HG03039 (cell line): ENCODE measurements around the gene GRAMD1A.
"Not testable (repeated sequence)": the region's sequence is repeated elsewhere in the genome, so short reads cannot be mapped to it uniquely, and the experiment has no call there.

Source experiments
- ATAC-seq: cut with Tn5 transposase; IDR thresholded peaks from one replicate; pipeline ENCODE4 v1.9.1; 2021; ENCODE audit warnings: mild to moderate bottlenecking, moderate library complexity; ENCODE audit not compliant: unreplicated experiment

The GRAMD1A gene

DNA sequence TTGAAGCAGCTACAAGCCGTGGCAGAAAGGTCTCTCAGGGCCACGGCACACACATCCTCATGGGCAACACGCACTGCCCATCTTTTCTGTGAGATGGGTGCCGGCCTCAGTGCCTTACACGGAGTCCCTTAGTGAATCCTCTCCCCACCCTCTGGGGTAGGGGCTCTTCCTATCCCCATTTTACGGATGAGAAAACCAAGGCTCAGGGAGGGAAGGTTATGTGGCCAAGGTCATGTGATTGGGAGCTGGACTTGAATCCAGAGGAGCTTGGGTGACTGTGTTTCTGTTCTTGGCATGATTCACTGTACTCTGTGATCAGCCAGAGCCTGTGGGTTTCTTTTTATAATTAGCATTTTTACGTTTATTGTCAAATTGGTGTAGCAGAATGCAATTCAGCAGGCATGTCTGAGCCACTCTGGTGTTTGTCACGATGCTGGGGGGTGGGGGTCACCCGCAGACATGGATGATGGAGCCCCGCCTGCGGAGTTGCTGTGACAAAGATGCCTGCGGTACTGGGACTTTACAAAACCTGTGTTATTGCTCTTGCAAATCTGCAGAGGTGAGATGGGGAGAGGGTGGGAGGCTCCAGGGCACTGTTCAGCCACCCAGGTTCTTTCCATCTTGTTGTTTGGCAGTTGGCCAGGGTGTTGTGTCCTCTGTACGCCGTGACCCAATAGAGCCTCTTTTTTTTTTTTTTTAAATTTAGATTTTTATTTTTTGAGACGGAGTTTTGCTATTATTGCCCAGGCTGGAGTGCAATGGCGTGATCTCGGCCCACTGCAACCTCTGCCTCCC lies 34.7 kb downstream of the GRAMD1A start:
- no peak for ATAC-seq

DNA sequence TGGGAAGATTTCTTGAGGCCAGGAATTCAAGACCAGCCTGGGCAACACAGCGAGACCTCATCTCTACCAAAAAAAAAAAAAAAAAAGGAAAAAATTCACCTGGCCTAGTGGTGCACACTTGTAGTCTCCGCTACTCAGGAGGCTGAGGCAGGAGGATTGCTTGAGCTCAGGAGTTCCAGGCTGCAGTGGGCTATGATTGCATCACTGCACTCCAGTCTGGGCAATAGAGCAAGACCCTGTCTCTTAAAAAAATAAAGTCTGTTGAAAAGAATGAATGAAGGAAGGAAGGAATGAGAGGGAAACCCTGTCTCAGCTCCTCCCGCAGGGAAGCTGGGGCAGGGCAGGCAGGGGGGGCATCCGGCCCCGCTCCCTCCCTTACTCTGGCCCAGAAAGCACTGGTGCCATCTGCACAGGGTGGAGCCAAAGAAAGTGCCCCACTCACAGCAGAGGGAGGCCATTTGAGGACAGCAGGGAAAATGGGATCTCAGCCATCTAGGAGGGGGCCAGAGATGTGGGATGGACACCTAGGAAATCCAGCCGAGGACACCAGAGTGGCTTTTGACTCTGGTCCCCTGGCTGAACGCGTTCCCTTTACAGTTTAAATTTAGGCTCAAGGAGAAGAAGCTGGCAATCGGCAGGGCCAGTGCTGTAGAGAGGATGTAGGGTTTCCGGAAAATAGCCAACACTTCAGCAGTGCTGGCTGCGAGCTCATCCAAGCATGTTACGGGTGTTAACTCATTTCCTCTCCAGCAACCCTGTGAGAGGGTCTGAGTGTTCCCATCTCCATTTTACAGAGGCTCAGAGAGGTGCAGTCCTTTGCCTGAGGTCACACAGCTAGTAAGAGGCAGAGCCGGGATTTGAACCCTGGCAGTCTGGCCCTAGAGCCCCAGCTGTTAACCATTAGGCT lies 37.8 kb downstream of the GRAMD1A start:
- no peak for ATAC-seq

DNA sequence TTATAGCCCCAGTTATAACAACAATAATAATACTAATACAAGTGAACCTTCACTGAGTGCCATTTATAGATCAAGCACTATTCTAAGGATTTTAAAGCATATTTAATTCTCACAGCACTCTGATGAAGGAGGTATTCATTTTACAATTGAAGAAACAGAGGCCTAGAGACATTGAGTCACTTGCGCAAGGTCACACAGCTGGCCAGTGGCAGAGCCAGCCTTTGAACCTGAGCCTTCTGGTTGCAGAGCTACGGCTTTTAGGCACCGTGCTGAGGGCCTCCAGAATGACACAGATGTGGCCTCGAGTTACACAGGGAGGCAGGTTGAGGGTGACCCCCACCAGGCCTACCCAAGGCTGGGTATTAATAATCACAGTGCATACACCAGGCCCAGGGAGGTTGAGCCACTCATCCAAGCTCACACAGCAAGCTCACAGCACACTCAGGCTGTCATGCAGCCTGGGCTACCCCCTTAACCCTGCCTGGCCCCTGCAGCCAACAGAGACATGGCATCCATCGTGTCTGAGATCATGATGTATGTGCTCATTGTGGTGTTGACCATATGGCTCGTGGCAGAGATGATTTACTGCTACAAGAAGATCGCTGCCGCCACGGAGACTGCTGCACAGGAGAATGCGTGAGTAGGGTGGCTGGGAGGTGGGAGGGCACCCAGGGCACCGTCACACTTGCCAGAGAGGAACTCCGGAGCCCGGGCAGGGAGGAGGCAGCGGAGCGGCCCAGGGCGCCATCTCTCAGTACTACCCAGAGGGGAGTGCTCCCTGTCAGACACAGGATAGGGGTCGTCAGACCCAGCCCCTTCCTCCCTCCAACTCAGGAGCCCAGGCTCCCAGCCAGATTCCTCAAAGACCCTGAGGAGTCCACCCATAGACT lies 38.7 kb downstream of the GRAMD1A start:
- no peak for ATAC-seq

DNA sequence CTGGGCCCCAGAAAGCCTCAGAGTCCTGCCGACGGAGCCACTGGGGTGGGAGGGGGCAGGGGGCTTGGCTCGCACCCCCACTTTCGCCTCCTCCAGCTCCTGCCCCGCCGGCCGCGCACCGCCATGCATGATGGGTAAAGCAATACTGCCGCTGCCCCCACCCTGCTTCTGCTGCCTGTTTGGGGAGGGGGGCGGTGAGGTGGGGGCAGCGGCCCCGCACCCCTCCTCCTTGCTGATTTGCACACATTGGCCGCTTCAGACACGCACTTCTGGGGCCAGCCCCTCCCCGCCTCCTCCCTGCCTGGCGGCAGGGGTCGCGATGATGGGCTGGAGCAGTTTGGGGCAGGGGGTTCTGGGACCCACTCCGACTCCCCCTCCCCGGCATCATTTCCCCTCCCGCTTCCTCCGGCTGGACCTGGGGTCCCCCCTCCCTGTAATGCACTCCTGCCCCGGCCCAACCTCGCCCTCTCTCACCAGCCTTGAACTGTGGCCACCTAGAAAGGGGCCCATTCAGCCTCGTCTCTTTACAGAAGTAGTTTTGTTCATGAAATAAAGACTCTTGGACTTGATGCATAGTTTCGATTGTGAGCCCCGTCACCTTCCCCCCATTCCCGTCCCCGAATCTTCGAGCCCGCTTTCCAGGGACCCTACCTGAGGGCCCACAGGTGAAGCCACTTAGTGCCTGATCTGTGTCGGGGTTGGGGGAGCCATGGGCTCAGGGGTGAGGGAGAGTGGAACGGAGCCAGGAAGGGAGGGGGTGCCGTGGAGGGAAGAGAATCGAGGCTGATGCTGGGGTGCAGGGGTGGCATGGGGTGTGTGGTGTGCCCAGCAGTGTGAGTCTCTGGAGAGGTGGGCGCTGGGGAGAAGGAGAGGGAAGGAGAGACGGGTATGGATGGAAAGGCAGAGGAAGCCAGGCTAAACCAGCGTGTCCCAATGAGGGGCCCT lies 40.0 kb downstream of the GRAMD1A start:
- ATAC-seq = no peak

DNA sequence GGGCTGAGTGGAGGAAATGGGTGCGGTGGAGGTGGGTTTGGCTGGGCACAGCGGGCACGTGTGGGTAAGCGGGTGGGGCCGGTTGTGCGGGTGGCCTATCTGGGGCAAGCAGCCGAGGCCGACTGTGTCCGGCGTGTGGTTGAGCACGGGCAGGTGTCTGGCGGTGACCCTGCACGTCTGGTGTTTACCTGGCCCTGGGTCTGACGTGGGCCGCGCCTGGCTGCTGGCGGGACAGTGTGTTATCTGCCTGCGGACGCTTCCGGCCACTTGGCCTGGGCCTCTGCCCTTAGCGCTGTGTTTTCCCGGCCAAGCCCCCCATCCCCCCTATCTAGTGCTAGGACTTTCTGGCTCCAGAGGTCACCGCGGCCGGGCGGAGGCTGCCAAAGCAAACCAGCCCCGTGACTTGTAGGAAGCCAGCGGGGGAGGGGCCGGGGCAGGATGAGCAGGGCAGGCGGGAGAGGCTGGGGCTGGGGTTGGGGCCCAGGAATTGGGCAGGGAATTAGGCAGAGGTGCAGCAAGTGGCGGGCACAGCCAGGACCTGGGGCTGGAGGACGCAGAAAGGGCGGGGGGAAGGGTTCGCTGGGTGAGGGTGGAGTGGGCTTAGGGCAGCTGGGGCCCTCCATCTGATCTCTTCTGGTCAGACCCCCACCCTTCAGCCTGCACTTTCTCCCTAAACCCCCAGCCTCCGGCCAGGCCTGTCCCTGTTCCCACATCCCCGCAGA lies 40.9 kb downstream of the GRAMD1A start:
- ATAC-seq = no peak

DNA sequence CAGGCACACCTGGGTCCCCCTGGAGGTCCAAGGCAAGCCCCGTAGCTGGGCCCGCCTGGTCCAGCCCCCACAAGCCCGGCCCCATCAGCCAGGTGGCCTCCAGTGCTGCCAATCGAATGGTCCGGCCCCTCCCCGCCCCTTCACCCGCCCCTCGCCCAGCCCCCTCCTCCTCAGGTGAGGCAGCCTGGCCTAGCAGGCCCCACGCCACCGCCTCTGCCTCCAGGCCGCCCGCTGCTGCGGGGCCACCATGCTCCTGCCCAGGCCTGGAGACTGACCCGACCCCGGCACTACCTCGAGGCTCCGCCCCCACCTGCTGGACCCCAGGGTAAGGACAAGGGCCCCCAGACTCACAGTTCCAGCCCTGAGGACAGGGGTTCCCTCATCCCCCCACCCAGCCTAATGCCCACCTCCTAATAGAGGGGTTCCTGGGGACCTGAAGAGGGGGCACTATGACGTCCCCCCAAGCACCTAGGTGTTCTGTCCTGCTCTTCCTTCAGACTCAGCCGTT lies 41.5 kb downstream of the GRAMD1A start, which contains the start of gene HPN:
Gene HPN, plus strand, starts transcription at position 174 of the 508 bp plus-strand sequence. CDS start 786 bp downstream, outside the sequence.
- ATAC-seq = no peak

GRCh38 chr19:35042056-35042730 lies 42.1 kb downstream of the GRAMD1A start:
- ATAC-seq = no peak

DNA sequence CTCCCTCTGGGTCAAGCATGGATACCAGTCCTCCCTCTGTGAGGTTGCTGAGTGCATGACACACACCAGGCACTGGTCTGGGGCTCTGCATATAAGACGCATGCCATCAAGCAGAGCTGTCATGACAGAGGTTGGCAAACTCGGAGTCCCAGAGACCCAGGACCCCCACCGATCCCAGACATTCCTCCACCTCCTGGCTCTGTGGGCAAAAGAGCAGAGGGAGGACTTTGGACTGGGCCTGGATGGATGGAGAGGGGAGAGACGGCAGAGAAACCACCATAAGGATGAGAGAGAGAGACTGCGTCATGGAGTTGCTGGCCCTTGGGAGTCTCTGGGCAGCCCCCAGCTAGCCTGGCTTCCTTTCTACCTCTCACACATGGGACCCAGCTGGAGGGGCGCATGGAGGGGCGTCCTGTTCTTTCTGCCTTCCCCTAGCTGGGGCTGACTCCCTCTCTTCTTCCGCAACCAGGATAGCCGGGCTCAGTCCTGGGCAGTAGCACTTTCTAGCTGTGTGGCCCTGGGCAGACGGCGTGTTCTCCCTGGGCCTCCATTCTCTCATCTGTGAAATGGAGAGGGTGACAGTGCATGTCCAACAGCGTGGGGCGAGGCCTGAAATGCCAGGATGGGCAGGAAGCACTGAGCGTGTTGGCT lies 43.0 kb downstream of the GRAMD1A start:
- ATAC-seq = no peak

DNA sequence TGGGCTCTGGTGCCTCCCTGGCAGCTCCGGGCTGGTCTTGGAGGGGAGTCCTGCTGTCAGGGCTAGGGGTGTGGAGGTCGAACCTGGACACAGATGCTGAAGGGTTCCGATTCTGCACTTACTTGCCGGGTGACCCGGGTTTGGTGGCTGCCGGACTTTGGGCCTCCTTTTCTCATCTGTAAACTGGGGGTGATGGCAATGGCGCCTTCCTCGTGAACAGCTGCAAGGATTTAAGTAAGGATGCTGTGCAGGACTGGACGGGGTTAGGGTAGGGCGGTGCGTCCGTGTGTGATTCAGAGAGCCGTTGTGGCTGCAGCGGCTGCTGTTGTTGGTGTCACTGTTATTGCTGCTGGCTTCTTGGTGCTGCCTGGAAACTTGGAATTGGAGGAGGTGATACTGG lies 43.8 kb downstream of the GRAMD1A start:
- no peak for ATAC-seq

DNA sequence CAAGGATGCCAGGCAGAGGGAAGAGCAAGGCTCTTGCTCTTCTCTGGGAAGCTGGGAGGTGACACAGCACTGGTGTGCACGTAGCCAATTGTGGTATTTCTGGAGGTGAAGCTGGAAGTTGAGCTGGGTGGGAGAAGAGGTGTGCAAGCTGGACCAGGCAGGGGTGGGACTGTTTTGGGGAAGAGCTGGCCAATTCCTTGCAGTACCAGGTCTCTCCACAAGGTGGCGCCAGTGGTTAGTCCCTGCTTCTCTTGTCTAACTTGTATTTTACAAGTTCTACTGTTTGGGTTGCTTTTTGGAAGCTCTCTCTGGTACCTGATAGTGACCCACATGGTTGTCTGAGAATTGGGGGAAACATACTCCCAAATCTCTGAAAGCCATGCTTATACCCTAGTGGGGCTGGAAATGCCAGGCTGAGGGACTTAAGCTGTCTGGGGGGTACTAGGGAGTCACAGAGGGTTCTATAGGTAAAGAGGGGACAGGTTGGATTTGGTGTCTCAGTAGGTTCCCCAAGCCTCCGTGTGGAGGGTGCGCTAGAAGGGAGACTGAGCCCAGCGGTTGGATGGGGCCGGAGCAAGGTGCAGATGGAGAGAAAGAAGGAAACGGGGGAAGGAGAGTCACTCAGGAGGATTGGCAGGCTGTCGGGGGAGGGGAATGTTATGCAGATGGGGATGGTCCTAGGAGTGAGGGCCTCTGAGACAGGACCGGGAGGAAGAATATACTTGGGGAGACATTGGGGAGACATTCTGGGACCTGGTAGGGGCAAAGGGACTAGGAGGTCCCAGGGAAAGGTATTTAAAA lies 44.4 kb downstream of the GRAMD1A start:
- ATAC-seq = no peak

- ATAC-seq = no peak
These were observed 45.7 kb downstream of the GRAMD1A start for GRCh38 chr19:35045667-35046300.

- no peak for ATAC-seq
These were observed 46.3 kb downstream of the GRAMD1A start for GRCh38 chr19:35046461-35046860.

DNA sequence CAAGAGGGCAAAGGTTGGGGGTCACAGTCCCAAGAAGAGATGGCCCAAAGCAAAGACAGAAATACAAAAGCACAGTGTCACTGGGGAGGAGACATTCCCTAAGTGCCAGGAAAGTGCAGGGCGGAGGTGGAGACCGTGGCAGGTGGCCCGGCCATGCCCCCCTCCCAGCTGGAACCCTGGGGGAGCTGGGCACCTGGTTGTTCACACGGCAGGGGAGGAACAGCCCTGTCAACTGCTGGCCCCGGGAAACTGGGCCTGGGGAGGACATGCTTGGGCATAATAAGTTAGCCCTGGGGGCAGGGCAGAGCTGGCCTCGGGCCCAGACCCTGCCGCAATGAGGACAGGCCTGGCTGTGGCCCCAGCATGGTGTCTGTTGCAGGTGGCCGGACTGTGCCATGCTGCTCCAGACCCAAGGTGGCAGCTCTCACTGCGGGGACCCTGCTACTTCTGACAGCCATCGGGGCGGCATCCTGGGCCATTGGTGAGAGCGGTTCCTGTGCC lies 48.8 kb downstream of the GRAMD1A start:
- no peak for ATAC-seq

- ATAC-seq = no peak
These were observed 49.3 kb downstream of the GRAMD1A start for GRCh38 chr19:35049456-35049855.

DNA sequence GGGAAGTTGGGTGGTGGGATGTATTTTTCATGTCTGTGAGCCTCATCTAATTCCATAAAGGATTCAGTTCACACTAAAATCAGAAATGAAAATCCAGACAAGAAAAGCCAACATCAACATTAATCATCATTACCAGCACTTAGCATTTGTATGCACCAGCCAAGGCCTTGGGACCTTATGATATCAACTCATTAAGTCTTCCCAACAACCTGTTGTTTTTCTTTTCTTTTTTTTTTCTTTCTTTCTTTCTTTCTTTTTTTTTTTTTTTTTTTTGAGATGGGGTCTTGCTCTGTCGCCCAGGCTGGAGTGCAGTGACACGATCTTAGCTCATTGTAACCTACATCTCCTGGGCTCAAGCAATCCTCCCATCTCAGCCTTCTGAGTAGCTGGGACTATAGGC lies 50.5 kb downstream of the GRAMD1A start:
- ATAC-seq = not testable (repeated sequence)

DNA sequence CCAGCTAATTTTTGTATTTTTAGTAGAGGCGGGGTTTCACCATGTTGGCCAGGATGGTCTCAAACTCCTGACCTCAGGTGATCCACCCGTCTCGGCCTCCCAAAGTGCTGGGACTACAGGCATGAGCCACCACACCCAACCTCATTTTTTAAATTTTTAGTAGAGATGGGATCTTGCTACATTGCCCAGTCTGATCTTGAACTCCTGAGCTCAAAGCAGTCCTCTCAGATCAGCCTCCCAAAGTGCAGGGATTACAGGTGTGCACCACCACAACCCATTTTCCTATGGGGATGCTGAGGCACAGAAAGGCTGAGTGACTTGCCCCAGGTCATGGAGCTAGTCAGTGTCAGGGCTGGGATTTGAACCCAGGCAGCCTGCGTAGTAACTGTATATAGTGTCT lies 51.1 kb downstream of the GRAMD1A start:
- ATAC-seq = not testable (repeated sequence)
